ENCODE data around the gene CCR3.

The CCR3 gene

GRCh38 chr3:46299608-46300460 is 57.6 kb downstream of the CCR3 start:
- no peaks in the 10 kb centered on the region for H3K36me3 ChIP-seq (ENCODE audit: control insufficient read depth, insufficient read depth, low read length)
- no peak overlapping the region for H3K4me2 ChIP-seq (ENCODE audit: low read length)
- H3K4me1 ChIP-seq, result no peaks in the 10 kb centered on the region
- no peak overlapping the region for H3K9ac ChIP-seq
- no peak overlapping the region for H3K27ac ChIP-seq
- no peaks in the 10 kb centered on the region for H3K79me2 ChIP-seq
- no peak for TF ChIP-seq CTCF (IDR thresholded peaks at IDR 0.05)
- no peak overlapping the region for H3K4me3 ChIP-seq (ENCODE audit: low read depth, low read length)
- no peaks in the 10 kb centered on the region for H3K9me3 ChIP-seq (ENCODE audit: control insufficient read depth, low read length)
- no peaks in the 10 kb centered on the region for H3K27me3 ChIP-seq (ENCODE audit: control insufficient read depth, insufficient read depth, low read length)
- H2AFZ ChIP-seq, result no peak overlapping the region

DNA sequence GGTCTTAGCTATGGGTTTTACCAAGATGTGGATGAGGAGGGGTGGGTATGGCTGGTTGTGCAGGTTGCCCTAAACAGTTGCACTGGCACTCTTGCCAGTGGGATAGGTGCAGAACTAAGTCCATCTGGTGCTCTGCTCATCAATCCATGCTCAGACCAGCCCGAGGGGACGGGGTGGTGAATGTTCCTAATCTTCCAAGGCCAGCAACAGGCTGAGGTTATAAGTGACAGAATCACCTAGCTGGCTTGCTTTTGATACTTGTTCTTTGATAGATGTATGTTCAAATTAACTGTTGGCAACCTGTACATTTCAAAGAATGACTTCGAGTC is 58.2 kb downstream of the CCR3 start:
- Histone ChIP-seq H3K4me3 (ENCODE audit: low read depth, low read length) (no peak overlapping the region), H3K9ac (no peak overlapping the region), H3K79me2 (no peaks in the 10 kb centered on the region), H3K27ac (no peak overlapping the region), H3K36me3 (ENCODE audit: control insufficient read depth, insufficient read depth, low read length) (no peaks in the 10 kb centered on the region), H2AFZ (no peak overlapping the region), H3K27me3 (ENCODE audit: control insufficient read depth, insufficient read depth, low read length) (no peaks in the 10 kb centered on the region), H3K9me3 (ENCODE audit: control insufficient read depth, low read length) (no peaks in the 10 kb centered on the region), H3K4me2 (ENCODE audit: low read length) (no peak overlapping the region), H3K4me1 (no peaks in the 10 kb centered on the region)
- no peak for TF ChIP-seq CTCF (IDR thresholded peaks at IDR 0.05)

DNA sequence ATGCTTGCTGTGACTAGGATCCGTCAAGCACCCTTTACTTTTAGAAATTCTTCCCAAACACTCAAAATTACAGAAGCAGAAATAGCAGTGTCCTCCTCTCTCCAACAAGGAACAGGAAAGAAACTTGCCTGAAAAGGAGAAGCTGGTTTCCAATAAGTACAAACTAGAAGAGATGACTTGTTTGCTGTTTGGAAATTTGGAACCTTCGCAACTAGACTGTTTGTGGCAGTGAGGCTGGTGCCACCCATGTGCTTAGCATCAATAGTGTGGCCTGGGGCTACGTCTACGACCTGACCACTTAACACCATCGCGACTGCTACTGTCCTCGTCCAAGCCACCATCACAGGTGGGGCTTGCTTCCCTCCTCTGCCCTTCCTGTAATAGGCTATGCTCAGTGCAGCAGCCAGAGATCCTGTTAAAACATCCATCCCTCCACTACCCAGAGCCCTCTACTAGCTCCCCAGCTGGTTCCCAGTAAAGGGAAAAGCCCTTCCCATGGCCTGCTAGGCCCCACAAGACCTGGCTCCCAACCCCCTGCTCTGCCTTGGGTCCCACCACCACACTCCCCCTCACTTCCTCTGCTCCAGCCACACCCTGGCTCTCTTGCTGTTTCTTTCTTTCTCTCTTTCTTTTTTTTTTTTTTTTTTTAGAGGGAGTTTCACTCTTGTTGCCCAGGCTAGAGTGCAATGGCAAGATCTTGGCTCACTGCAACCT is 59.0 kb downstream of the CCR3 start:
- no peak for TF ChIP-seq CTCF (IDR thresholded peaks at IDR 0.05)
- H3K27ac ChIP-seq, result no peak overlapping the region
- no peaks in the 10 kb centered on the region for H3K27me3 ChIP-seq (ENCODE audit: control insufficient read depth, insufficient read depth, low read length)
- H3K36me3 ChIP-seq (ENCODE audit: control insufficient read depth, insufficient read depth, low read length), result no peaks in the 10 kb centered on the region
- H3K4me1 ChIP-seq, result no peaks in the 10 kb centered on the region
- no peaks in the 10 kb centered on the region for H3K79me2 ChIP-seq
- H3K9me3 ChIP-seq (ENCODE audit: control insufficient read depth, low read length), result no peaks in the 10 kb centered on the region
- H2AFZ ChIP-seq, result no peak overlapping the region
- no peak overlapping the region for H3K9ac ChIP-seq
- no peak overlapping the region for H3K4me3 ChIP-seq (ENCODE audit: low read depth, low read length)
- H3K4me2 ChIP-seq (ENCODE audit: low read length), result no peak overlapping the region

DNA sequence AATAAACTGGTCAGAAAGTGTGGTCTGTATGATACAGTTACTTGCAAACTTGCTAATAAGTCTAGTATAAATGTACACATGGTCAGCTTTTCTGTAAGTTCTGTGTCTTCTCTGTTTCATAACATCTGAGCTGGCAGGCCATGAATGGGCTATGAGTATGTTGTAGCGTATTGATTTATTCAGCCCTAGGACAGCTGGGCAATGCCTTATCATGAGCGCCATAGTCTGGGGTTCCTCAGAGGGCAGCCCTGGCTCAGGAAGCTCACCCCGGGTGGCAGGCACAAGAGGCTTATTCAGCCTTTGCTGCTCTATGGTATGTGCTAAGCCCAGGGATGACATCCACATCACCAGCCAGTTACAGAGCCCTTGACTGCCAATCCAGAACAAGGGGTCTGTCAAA is 61.0 kb downstream of the CCR3 start:
- H2AFZ ChIP-seq, result no peak overlapping the region
- H3K9me3 ChIP-seq (ENCODE audit: control insufficient read depth, low read length), result no peaks in the 10 kb centered on the region
- no peak overlapping the region for H3K27ac ChIP-seq
- TF ChIP-seq CTCF (IDR thresholded peaks at IDR 0.05), result no peak
- no peaks in the 10 kb centered on the region for H3K79me2 ChIP-seq
- no peaks in the 10 kb centered on the region for H3K27me3 ChIP-seq (ENCODE audit: control insufficient read depth, insufficient read depth, low read length)
- no peak overlapping the region for H3K4me2 ChIP-seq (ENCODE audit: low read length)
- no peaks in the 10 kb centered on the region for H3K36me3 ChIP-seq (ENCODE audit: control insufficient read depth, insufficient read depth, low read length)
- no peak overlapping the region for H3K9ac ChIP-seq
- H3K4me1 ChIP-seq, result no peaks in the 10 kb centered on the region
- no peak overlapping the region for H3K4me3 ChIP-seq (ENCODE audit: low read depth, low read length)
